ENCODE results near the gene KRTAP3-2. TPM values are rescaled to one million over a fixed set of nuclear protein-coding genes. Genes with fewer than 3 reads are reported as not detected.
A peak's percentile ranks its signal among the peaks of the same experiment; 100 is the strongest.

Gene KRTAP3-2
- total RNA-seq, 1 experiment from 2014 or later: not detected

DNA sequence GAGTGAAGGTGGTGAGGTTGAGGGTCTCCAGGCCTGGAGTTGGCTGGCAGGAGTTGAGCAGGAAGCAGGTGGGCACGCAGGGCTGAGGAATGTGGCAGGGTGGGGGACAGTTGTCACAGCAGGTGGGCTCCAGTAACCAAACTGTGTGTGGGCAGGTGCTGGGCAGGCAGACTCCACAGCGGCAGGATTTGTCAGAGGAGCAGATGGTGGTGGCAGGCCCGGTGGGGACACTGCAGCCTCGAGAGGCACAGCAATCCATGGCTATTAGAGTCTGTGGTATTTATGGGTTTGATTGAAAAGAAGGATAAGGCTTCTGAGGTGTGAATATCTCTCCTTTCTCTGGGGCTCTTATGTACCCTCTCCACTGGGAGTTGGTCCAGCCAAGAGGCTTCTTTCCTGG is 5.9 kb downstream of the KRTAP3-2 start, which contains the start of gene KRTAP3-3:
KRTAP3-3 (minus strand) TSS at position 326 of the 400 bp plus-strand sequence; CDS start at position 259, 67 bp downstream.
- Histone ChIP-seq H4K8ac (replicated peaks; ENCODE audit: insufficient read length, low read depth, low read length) (no peak within 1 kb of the TSS), H3K14ac (ENCODE audit: insufficient read depth, low read length) (no peak within 1 kb of the TSS), H3K9me3 (ENCODE audit: control insufficient read depth, low read depth, low read length) (no peaks in the 10 kb centered on the region), H3K4me2 (ENCODE audit: insufficient read depth, insufficient read length, low read length) (no peak within 1 kb of the TSS), H4K20me1 (ENCODE audit: control insufficient read depth, insufficient read depth, insufficient read length) (no peaks in the 10 kb centered on the region), H3K4me1 (ENCODE audit: insufficient read depth, low read length) (no peaks in the 10 kb centered on the region), H3K23ac (ENCODE audit: insufficient read length, low read depth, low read length) (no peak within 1 kb of the TSS), H3K27me3 (ENCODE audit: insufficient read depth, low read length) (no peaks in the 10 kb centered on the region), H3K79me2 (ENCODE audit: insufficient read depth, low read length) (no peaks in the 10 kb centered on the region), H3K79me1 (ENCODE audit: insufficient read depth, low read depth, low read length, poor library complexity, severe bottlenecking) (no peaks in the 10 kb centered on the region), H3K23me2 (ENCODE audit: insufficient read length, low read depth, low read length, poor library complexity, severe bottlenecking) (no peaks in the 10 kb centered on the region), H2BK5ac (ENCODE audit: insufficient read length, low read length) (no peak within 1 kb of the TSS), H4K91ac (ENCODE audit: insufficient read length, low read depth, low read length) (no peak within 1 kb of the TSS), H2BK15ac (ENCODE audit: low read depth, low read length) (no peak within 1 kb of the TSS), H2AFZ (ENCODE audit: low read length) (no peak within 1 kb of the TSS), H2BK20ac (ENCODE audit: low read depth, low read length, poor library complexity, severe bottlenecking) (no peak within 1 kb of the TSS), H2BK12ac (ENCODE audit: insufficient read length, low read depth, low read length) (no peak within 1 kb of the TSS), H3K56ac (ENCODE audit: insufficient read length, low read depth, low read length) (no peak within 1 kb of the TSS), H2BK120ac (ENCODE audit: low read depth, low read length, poor library complexity, severe bottlenecking) (no peak within 1 kb of the TSS), H4K5ac (ENCODE audit: insufficient read length, low read depth, low read length) (no peak within 1 kb of the TSS), H3K18ac (ENCODE audit: insufficient read length, low read depth, low read length) (no peak within 1 kb of the TSS), H3K9ac (ENCODE audit: extremely low read depth, insufficient read length, low read length) (no peak within 1 kb of the TSS), H3K27ac (ENCODE audit: insufficient read length, low read depth, low read length) (no peak within 1 kb of the TSS), H3K4ac (ENCODE audit: low read depth, low read length) (no peak within 1 kb of the TSS), H3T11ph (ENCODE audit: low read length) (no peak within 1 kb of the TSS), H2AK5ac (ENCODE audit: insufficient read length, low read length) (no peak within 1 kb of the TSS)
- no peak for DNase-seq
- WGBS (ENCODE audit: extremely low coverage, insufficient read length, low lambda C conversion rate): no CpG with 5 or more reads among the region's 4 CpGs
- Mint-ChIP-seq H3K27ac (peak within 1 kb of the TSS in 2 of 3 experiments; percentile 66 to 84; a peak in 4 of 7 replicates), H3K9me3 (no peaks in the 10 kb centered on the region), H3K4me3 (no peak within 1 kb of the TSS), H3K36me3 (ENCODE audit: insufficient read depth in 1 of 3, low read depth in 3 of 3) (no peaks in the 10 kb centered on the region; a peak in 1 of 7 replicates), H3K27me3 (ENCODE audit: low read depth) (no peaks in the 10 kb centered on the region; the same call in 1 of the 2 replicates), H3K4me1 (peaks cover 0 to 3% of the 10 kb centered on the region in 2 experiments; a peak in 1 of 4 replicates)
- TF ChIP-seq, protein P1, sequence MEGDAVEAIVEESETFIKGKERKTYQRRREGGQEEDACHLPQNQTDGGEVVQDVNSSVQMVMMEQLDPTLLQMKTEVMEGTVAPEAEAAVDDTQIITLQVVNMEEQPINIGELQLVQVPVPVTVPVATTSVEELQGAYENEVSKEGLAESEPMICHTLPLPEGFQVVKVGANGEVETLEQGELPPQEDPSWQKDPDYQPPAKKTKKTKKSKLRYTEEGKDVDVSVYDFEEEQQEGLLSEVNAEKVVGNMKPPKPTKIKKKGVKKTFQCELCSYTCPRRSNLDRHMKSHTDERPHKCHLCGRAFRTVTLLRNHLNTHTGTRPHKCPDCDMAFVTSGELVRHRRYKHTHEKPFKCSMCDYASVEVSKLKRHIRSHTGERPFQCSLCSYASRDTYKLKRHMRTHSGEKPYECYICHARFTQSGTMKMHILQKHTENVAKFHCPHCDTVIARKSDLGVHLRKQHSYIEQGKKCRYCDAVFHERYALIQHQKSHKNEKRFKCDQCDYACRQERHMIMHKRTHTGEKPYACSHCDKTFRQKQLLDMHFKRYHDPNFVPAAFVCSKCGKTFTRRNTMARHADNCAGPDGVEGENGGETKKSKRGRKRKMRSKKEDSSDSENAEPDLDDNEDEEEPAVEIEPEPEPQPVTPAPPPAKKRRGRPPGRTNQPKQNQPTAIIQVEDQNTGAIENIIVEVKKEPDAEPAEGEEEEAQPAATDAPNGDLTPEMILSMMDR (conservative IDR thresholded peaks at IDR 0.05): no peak
